ENCODE measurements around the gene HLA-DRB1. TPM values are rescaled to one million over a fixed set of nuclear protein-coding genes. Genes with fewer than 3 reads are reported as not detected.
"Not testable (repeated sequence)": the region's sequence is repeated elsewhere in the genome, so short reads cannot be mapped to it uniquely, and the experiment has no call there.

HLA-DRB1 gene
- total RNA-seq (2014; rRNA removed; shearing (Covaris generic)): 0.42 and 1.4 TPM in 2 replicates
- not detected in 2 replicates for polyA plus RNA-seq (2014; cell fraction: nucleus; rRNA removed)

DNA sequence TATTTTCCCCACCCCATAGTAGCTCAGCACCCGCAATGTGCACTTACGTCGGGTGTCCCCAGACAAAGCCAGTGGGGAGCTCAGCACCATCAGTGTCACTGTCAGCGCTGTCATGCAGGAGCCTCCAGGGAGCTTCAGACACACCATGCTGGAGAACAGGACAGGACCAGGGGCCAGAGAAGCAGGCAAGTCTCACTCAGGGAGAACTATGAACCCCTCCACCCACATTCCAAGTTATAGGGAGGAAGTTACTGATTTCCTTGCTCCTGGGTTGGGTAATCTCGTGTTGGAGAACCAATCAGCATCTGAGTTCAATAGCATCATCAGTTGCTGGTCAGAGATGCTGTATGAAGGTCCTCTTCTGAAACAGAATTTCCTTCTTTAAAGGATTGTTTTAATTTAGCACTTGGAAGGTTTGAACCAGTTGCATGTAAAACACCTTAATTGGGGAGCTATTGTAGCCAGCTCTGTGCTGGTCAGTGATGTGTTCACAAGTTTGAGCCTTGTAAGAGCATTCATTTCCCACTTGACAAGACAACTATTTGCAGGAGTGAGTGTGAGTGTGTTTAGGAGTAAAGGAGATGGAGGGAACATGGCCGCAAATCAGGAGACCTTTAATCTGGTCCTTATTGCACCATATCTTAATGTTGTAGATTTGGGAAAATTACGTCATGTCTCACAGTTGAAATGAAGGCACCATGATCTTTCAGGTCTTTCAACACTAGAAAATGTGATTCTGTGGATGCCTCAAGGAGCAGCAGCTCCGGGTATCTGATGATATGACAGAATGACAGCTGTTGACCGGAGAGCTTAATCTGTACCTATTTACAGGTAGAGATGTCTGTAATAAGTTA is at the start of gene HLA-DRB1:
Gene HLA-DRB1, minus strand, starts transcription at position 253 of the 854 bp plus-strand sequence. Its CDS starts 106 bp downstream, at position 147.
- no peak for DNase-seq (ENCODE audit: extremely low read depth, low read depth)

GRCh38 chr6:32638532-32639219 is 49.0 kb upstream of the HLA-DRB1 start:
- no peak for DNase-seq (ENCODE audit: extremely low read depth, low read depth)

- DNase-seq (ENCODE audit: extremely low read depth, low read depth): no peak
Measured at GRCh38 chr6:32637883-32638282, 48.2 kb upstream of the HLA-DRB1 start.

GRCh38 chr6:32637219-32637880 is 47.7 kb upstream of the HLA-DRB1 start, which contains the start of gene HLA-DQA1:
Gene HLA-DQA1, plus strand, starts transcription at chr6:32637406. Its CDS starts 53 bp downstream, at chr6:32637459.
- no peak for DNase-seq (ENCODE audit: extremely low read depth, low read depth)

DNA sequence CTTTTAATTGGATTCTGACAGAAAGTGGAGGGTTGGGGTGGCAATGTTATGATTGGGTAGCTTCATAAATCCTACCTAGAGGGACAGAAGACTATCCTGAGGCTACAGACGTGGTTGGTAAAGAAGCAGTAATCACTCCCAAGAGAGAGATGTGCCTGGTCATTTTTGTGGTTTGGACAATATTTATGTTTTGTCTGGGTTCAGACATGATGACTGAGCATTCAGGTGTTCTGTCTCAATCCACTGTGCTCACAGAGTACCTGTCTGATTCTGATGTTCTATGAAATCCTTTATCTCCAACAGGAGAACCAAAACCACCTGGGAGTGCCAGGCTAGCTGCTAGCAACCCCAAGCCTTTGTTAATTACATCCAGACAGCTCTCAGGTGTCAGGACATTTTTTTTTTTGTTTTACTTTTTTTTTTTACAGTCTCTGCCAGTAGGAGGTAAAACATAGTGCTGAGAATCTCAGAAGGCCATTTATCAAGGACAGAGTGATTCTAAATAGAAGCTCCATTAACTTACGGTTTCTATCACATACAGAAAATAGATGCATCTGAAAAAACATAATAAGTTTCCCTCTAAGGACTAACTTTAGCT is 46.0 kb upstream of the HLA-DRB1 start:
- no peak for DNase-seq (ENCODE audit: extremely low read depth, low read depth)

DNA sequence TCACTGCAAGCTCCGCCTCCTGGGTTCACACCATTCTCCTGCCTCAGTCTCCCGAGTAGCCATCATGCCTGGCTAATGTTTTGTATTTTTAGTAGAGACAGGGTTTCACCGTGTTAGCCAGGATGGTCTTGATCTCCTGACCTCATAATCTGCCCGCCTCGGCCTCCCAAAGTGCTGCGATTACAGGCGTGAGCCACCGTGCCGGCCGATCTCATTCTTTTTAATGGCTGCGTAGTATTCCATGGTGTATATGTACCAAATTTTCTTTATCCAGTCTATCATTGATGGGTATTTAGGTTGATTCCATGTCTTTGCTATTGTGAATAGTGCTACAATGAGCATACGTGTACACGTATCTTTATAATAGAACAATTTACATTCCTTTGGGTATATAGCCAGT is 40.1 kb upstream of the HLA-DRB1 start:
- DNase-seq (ENCODE audit: extremely low read depth, low read depth): not testable (repeated sequence)

DNA sequence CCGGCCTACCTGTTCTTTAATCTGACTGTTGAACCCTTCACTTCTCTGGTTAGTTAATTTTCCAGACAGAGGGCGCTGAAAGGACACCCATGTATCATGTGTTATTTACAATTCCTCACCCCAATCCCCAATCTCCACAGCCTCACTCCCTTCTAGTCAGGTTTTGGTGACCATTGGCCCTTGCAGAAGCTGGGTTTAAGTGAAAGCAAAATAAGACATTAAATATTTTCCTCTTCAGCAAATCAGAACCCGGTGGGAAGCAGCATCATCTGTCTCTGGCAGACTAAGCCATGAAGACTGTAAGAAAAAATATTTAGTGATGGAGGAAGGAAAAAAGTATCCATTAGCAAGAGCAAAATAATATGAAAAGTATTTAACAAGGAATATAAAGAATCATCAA is 38.2 kb upstream of the HLA-DRB1 start:
- DNase-seq (ENCODE audit: extremely low read depth, low read depth): peak; percentile 17

GRCh38 chr6:32627249-32627648 is 37.6 kb upstream of the HLA-DRB1 start:
- DNase-seq (ENCODE audit: extremely low read depth, low read depth): no peak

DNA sequence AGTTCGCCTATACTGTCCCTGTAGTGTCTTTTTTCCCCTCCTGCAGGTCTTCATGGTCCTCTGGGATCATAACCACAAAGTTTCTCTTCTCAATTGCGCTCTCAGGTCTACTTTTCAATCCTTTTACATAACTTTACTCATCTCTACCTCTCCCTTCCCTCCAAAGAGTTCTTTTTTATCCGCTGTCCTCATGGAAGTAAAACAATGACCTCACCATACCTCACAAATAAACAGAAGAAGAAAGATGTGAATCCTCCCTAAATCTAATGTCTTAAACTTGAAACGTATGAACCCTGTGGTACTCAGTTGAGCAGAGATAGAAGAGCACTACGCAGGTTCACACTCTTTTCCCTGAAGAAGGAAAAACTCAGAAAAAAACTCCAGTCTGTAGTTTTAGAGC is 35.5 kb upstream of the HLA-DRB1 start:
- DNase-seq (ENCODE audit: extremely low read depth, low read depth): no peak

GRCh38 chr6:32624565-32624964 is 34.9 kb upstream of the HLA-DRB1 start:
- DNase-seq (ENCODE audit: extremely low read depth, low read depth): no peak

GRCh38 chr6:32623693-32624092 is 34.0 kb upstream of the HLA-DRB1 start:
- DNase-seq (ENCODE audit: extremely low read depth, low read depth): no peak

GRCh38 chr6:32622545-32623401 is 33.1 kb upstream of the HLA-DRB1 start:
- peak; percentile 29 for DNase-seq (ENCODE audit: extremely low read depth, low read depth)

- DNase-seq (ENCODE audit: extremely low read depth, low read depth): no peak
Measured at GRCh38 chr6:32621372-32621771, 31.7 kb upstream of the HLA-DRB1 start.

GRCh38 chr6:32617751-32618150 is 28.1 kb upstream of the HLA-DRB1 start:
- no peak for DNase-seq (ENCODE audit: extremely low read depth, low read depth)

- no peak for DNase-seq (ENCODE audit: extremely low read depth, low read depth)
Measured at GRCh38 chr6:32615885-32616532, 26.4 kb upstream of the HLA-DRB1 start.

GRCh38 chr6:32614366-32615081 is 24.9 kb upstream of the HLA-DRB1 start:
- peak; percentile 26 for DNase-seq (ENCODE audit: extremely low read depth, low read depth)

GRCh38 chr6:32613475-32613874 is 23.8 kb upstream of the HLA-DRB1 start:
- DNase-seq (ENCODE audit: extremely low read depth, low read depth): peak; percentile 74

GRCh38 chr6:32610682-32611296 is 21.1 kb upstream of the HLA-DRB1 start:
- no peak for DNase-seq (ENCODE audit: extremely low read depth, low read depth)

Data from NCI-H460 (cell line).